ENCODE measurements around the gene SASH3.
"Not testable (repeated sequence)": the region's sequence is repeated elsewhere in the genome, so short reads cannot be mapped to it uniquely, and the experiment has no call there.

- not testable (repeated sequence) for TF ChIP-seq CTCF (conservative IDR thresholded peaks at IDR 0.05 in 1 of 2, IDR thresholded peaks at IDR 0.05 in 1 of 2; ENCODE audit: low read depth in 1 of 2, low read length in 2 of 2); EZH2 (IDR thresholded peaks at IDR 0.05; ENCODE audit: low read length, missing control alignments)
These were observed 37.0 kb upstream of the SASH3 start for GRCh38 chrX:129742759-129743152.

All from fibroblast of lung (primary cell).